Mucosa of descending colon (tissue), 3 donors: Measurements from ENCODE around the gene VAT1L. TPM values are rescaled to one million over a fixed set of nuclear protein-coding genes. Genes with fewer than 3 reads are reported as not detected.

ENCODE experiments used
- ATAC-seq: fragments of 200-7000 bp; cut with Tn5 transposase; one replicate; pipeline ENCODE4 v1.9.1; 2020; ENCODE audit warnings: mild to moderate bottlenecking, moderate library complexity
- DNase-seq, 3 donors: peaks; one replicate each; pipeline ENCODE4 v3.0.0-alpha.2; 2020
- H3K36me3 ChIP-seq: fragments of 200-600 bp; one replicate; pipeline ENCODE4 v1.8.0; 2021; ENCODE audit warnings: low read depth, mild to moderate bottlenecking
- H3K4me1 ChIP-seq: fragments of 200-600 bp; one replicate; pipeline ENCODE4 v1.8.0; 2021; ENCODE audit warnings: low read depth, mild to moderate bottlenecking
- H3K4me3 ChIP-seq: fragments of 200-600 bp; one replicate; pipeline ENCODE4 v1.8.0; 2021; ENCODE audit warnings: mild to moderate bottlenecking
- H3K9me3 ChIP-seq: fragments of 200-600 bp; one replicate; pipeline ENCODE4 v1.8.0; 2021; ENCODE audit warnings: mild to moderate bottlenecking
- CTCF ChIP-seq: fragments of 200-600 bp; IDR thresholded peaks from one replicate; pipeline ENCODE4 v1.8.0; 2022; ENCODE audit warnings: antibody characterized with exemption, mild to moderate bottlenecking
- intact Hi-C, 2 donors: fragments of 100-400 bp; cut with DNase I in 1 of 2; cut with micrococcal nuclease in 1 of 2; formaldehyde crosslinking; loops; one replicate each; pipeline versions ENCODE4 v1.11.0 to v1.11.1; 2022; cut with DNase I, micrococcal nuclease
- total RNA-seq, 3 donors: library from RNA; stranded (reverse); fragmentation: NEBNext Ultra II Directional in 2 of 3; extraction: Animal tissue kit (Norgen Biotek cat#: 25700) in 2 of 3; gene quantifications; one replicate each; pipeline versions ENCODE4 v1.2.1 to v1.2.4, GENCODE V29; 2021 to 2023
- donor health status: DM: no; HTN: no; CAD: no; lungs with moderate emphysema.
- donor health status: DM: no; HTN: no; CAD: no.
- donor health status: DM: no; HTN: yes; CAD: no.

The VAT1L gene
- total RNA-seq, 3 donors from 2014 or later, result 0.84 to 8.7 (median 0.84) TPM

GRCh38 chr16:77882358-77882757, 94.0 kb downstream of the VAT1L start:
- H3K4me1 ChIP-seq, result no peaks in the 10 kb centered on the region
- H3K4me3 ChIP-seq, result no peak overlapping the region
- TF ChIP-seq CTCF, result no peak
- ATAC-seq (no peak), DNase-seq (no peak)
- H3K9me3 ChIP-seq, result no peaks in the 10 kb centered on the region
- intact Hi-C loops, result no loop called here
- no peaks in the 10 kb centered on the region for H3K36me3 ChIP-seq

GRCh38 chr16:77885571-77886295, 97.4 kb downstream of the VAT1L start:
- ATAC-seq (no peak), DNase-seq (no peak)
- H3K4me1 ChIP-seq, result peaks cover 6% of the 10 kb centered on the region
- no peak overlapping the region for H3K4me3 ChIP-seq
- H3K9me3 ChIP-seq, result no peaks in the 10 kb centered on the region
- TF ChIP-seq CTCF, result no peak
- intact Hi-C loops, result no loop called here
- H3K36me3 ChIP-seq, result no peaks in the 10 kb centered on the region

- Histone ChIP-seq H3K36me3 (no peaks in the 10 kb centered on the region), H3K4me1 (peaks cover 6% of the 10 kb centered on the region), H3K4me3 (no peak overlapping the region), H3K9me3 (no peaks in the 10 kb centered on the region)
- intact Hi-C loops, result no loop called here
- DNase-seq, result no peak
- no peak for ATAC-seq
- TF ChIP-seq CTCF, result no peak
Measured at GRCh38 chr16:77888871-77889270, 100.5 kb downstream of the VAT1L start.

DNA sequence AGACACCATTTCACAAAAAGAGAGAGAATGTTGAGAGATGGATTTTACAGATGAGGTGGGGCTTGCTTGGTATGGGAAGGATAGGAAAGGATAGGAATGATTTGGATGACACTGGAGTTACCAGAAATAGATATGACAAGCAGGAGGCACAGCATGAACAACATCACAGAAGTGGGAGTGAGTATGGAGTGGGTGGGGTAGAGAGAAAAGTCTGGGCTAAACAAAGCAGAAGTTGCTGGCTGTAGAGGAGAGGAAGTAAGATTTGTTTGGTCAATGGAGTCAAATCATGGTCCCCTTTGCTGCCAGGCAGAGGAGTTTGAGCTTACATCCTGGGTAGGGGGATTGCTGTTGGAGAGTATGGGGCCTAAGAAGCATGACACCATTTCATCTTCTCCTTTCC, 101.7 kb downstream of the VAT1L start:
- intact Hi-C loops, result no loop called here
- Histone ChIP-seq H3K4me1 (peaks cover 6% of the 10 kb centered on the region), H3K4me3 (no peak overlapping the region), H3K9me3 (no peaks in the 10 kb centered on the region), H3K36me3 (no peaks in the 10 kb centered on the region)
- no peak for TF ChIP-seq CTCF
- ATAC-seq (no peak), DNase-seq (no peak)

DNA sequence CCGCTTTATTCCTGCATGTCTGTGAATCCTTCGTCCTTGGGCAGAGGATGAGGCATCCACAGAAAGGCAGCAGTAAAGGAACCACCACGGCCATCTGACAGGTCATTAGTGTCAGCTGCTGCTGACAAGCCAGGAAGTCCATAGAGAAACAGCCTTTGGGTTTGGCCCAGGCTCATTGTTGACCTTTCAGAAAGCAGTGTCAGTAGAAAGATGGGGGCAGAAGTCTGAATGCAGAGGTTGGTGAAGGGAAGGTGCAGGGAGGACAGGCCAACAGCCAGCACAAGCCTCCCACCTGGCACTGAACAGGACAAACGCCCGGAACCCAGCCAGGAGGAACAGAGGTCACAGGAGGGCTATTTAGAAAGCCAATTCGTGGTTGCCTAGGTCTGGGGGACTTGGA, 105.8 kb downstream of the VAT1L start:
- H3K36me3 ChIP-seq, result no peaks in the 10 kb centered on the region
- intact Hi-C loops, result no loop called here
- no peak for DNase-seq
- no peak for ATAC-seq
- no peaks in the 10 kb centered on the region for H3K9me3 ChIP-seq
- peaks cover 3% of the 10 kb centered on the region for H3K4me1 ChIP-seq
- H3K4me3 ChIP-seq, result no peak overlapping the region
- no peak for TF ChIP-seq CTCF

GRCh38 chr16:77895962-77896361, 107.6 kb downstream of the VAT1L start:
- H3K4me3 ChIP-seq, result no peak overlapping the region
- intact Hi-C loops, result no loop called here
- no peaks in the 10 kb centered on the region for H3K9me3 ChIP-seq
- ATAC-seq (no peak), DNase-seq (no peak)
- TF ChIP-seq CTCF, result no peak
- H3K36me3 ChIP-seq, result no peaks in the 10 kb centered on the region
- H3K4me1 ChIP-seq, result peaks cover 2% of the 10 kb centered on the region
